Occipital lobe (tissue), 3 donors: ENCODE results near the gene SCD. TPM values are rescaled to one million over a fixed set of nuclear protein-coding genes. Genes with fewer than 3 reads are reported as not detected.

Experiments
- DNase-seq: peaks from one replicate; lab custom pipeline; 2025; lab: John Stamatoyannopoulos, UW
- small RNA-seq: library from RNA; depleted of rRNA; stranded (forward); fragments of <200 nt; gene quantifications from one replicate; pipeline ENCODE3, GENCODE V24; 2014
- total RNA-seq: library from RNA; depleted of rRNA; stranded (reverse); fragments of >200 nt; gene quantifications from one replicate; pipeline ENCODE4 v1.2.3, GENCODE V29; 2014

Gene SCD
- total RNA-seq, 1 donor from 2014 or later = 123 TPM

- DNase-seq = no peak
Observed at GRCh38 chr10:100396605-100397004, 49.6 kb downstream of the SCD start.

- no peak for DNase-seq
Observed at GRCh38 chr10:100401631-100402328, 54.7 kb downstream of the SCD start.

GRCh38 chr10:100403734-100404133 lies 56.7 kb downstream of the SCD start:
- DNase-seq = no peak

- DNase-seq = no peak
Observed at GRCh38 chr10:100413173-100413572, 66.1 kb downstream of the SCD start.

Small RNAs within 50 kb of the gene (small RNA-seq; reads per million reads assigned to genes)
- not detected for gene RF00019

Other genes with a start within 250 kb of the SCD start
- gene ERLIN1, start 161.2 kb upstream of the SCD start, total RNA-seq = 9.8 TPM
- 25.9 TPM for gene CHUK, start 117.6 kb upstream of the SCD start, total RNA-seq
- gene CWF19L1, start 79.6 kb upstream of the SCD start, total RNA-seq = 32.9 TPM
- gene BLOC1S2, start 60.6 kb upstream of the SCD start, total RNA-seq = 44.0 TPM
- gene PKD2L1, start 17.0 kb upstream of the SCD start, total RNA-seq = 0.62 TPM
- gene WNT8B, start 115.8 kb downstream of the SCD start, total RNA-seq = not detected
- gene SEC31B, start 172.6 kb downstream of the SCD start, total RNA-seq = 3.7 TPM
- gene NDUFB8, start 182.6 kb downstream of the SCD start, total RNA-seq = 102 TPM
- gene HIF1AN, start 188.7 kb downstream of the SCD start, total RNA-seq = 14.0 TPM